GM21619 (cell line): Measurements from ENCODE around the gene SSH2.
"Not testable (repeated sequence)": the region's sequence is repeated elsewhere in the genome, so short reads cannot be mapped to it uniquely, and the experiment has no call there.

Experiments
- ATAC-seq: cut with Tn5 transposase; IDR thresholded peaks from one replicate; pipeline ENCODE4 v1.9.1; 2021; ENCODE audit not compliant: unreplicated experiment

The SSH2 gene

DNA sequence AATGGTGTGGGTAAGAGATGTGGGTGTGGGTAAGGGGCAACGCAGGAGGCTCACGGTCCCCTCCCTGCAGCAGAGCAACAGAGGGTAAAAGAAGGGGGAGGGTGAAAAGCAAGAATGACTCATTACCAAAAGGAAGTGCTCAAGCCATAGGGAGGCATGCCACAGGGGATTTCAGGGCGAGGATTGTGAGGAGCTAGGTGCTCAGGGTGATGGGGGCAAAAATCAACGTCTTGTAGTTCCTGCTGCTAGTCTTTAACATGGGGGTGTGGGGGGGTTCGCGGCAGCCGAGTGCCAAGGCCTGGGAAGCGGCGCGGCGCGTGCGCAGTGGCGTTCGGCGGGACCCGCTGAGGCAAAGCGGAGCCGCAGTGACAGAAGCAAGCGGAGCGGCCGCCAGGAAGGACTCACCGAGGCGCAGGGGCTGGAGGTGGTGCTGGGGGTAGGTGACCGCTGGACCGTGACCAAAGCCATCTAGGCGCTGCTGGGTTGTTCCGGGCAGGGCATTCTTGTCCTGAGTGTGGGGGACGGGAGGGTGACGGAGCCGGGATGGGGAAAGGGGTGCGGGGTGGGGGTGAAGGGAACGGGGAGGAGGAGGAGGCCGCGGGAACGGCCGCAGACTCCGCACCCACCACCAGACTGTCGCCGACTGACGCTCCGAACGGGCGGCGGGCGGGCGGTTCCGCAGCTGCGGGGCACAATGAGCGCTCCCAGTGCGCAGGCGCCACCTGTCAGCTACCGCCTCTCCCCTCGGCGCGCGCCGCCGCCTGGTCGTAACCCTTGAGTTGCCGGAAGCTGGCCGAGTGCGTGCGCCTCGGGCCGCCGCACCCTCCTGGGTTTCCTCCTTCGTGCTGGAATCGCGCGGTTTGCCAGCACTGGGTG is at the start of gene SSH2:
Gene SSH2 (minus strand): TSS at position 696 of the 876 bp plus-strand sequence. CDS start 228 bp downstream, at position 468.
- ATAC-seq, result peak; percentile 37

- no peak for ATAC-seq
Measured at GRCh38 chr17:29977836-29978235, 47.8 kb upstream of the SSH2 start.

- no peak for ATAC-seq
Measured at GRCh38 chr17:29973005-29973404, 43.0 kb upstream of the SSH2 start.

GRCh38 chr17:29972277-29972676 is 42.2 kb upstream of the SSH2 start:
- no peak for ATAC-seq

DNA sequence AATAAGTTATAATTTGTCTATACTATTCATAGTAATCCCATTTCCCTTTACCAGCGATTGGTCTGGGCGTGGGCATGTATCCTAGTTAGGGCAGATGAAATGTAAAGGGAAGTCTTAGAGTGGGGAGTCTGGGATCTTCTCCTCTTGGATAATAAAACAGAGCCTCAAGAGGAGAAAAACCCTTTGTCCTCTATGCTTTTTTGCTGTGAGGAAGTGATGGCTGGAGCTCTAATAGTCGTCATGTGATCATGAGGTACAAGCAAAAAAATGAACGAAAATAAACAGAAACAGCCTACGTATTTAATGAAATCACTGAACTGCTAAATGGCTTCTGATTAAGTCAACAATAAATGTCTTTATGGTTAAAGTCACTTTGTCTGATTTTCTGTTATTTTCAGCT is 38.2 kb upstream of the SSH2 start:
- no peak for ATAC-seq

DNA sequence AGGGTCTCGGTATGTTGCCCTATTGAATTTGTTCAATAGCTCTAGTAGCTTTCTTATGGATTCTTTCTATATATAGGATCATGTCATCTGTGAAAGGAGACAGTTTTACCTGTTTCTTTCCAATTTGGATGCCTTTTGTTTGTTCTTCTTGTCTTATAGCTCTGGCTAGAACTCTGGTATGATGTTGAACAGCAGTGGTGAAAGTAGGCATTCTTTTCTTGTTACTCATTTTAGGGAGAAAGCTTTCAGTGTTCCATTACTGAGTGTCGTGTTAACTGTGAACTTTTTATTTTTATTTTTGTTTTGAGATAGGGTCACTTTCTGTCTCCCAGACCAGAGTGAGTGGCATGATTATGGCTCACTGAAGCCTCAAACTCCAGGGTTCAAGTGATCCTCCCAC is 32.6 kb upstream of the SSH2 start:
- no peak for ATAC-seq

GRCh38 chr17:29959658-29960337 is 29.8 kb upstream of the SSH2 start:
- no peak for ATAC-seq

- ATAC-seq, result no peak
Measured at GRCh38 chr17:29958947-29959657, 29.1 kb upstream of the SSH2 start.

DNA sequence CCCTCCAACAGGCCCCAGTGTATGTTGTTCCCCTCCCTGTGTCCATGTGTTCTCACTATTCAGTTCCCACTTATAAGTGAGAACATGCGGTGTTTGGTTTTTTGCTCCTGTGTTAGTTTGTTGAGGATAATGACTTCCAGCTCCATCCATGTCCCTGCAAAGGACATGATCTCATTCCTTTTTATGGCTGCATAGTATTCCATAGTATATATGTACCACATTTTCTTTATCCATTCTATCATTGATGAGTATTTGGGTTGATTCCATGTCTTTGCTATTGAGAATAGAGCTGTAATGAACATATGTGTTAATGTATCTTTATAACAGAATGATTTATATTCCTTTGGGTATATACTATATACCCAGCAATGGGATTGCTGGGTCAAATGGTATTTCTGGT is 27.5 kb upstream of the SSH2 start:
- ATAC-seq, result not testable (repeated sequence)

DNA sequence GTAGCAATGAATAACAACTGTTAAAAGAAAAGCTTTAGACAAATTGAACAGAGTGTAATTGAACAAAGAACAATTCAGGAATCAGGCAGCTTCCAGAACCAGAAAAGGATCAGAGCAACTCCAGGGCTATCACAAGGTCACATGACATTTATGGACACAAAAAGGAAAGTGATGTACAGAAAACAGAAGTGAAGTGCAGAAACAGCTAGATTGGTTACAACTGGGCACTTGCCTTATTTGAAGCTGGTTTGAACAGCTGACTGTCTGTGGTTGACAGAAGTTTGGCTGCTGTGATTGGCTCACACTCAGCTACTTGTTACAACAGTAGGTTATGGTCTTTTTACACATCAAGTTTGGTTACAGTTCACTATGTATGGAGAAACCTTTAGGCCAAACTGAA is 26.2 kb upstream of the SSH2 start:
- no peak for ATAC-seq

DNA sequence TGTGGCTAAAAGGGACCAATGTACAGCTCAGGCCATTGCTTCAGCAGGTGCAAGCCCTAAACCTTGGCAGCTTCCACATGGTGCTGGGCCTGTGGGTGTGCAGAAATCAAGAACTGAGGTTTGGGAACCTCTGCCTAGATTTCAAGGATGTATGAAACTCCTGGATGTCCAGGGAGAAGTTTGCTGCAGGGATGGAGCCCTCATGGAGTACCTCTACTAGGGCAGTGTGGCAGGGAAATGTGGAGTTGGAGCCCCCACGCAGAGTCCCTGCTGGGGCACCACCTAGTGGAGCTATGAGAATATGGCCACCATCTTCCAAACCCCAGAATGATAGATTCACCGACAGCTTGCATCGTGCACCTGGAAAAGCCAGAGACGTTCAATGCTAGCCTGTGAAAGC is 24.4 kb upstream of the SSH2 start:
- no peak for ATAC-seq

- no peak for ATAC-seq
Measured at GRCh38 chr17:29949696-29950095, 19.7 kb upstream of the SSH2 start.

DNA sequence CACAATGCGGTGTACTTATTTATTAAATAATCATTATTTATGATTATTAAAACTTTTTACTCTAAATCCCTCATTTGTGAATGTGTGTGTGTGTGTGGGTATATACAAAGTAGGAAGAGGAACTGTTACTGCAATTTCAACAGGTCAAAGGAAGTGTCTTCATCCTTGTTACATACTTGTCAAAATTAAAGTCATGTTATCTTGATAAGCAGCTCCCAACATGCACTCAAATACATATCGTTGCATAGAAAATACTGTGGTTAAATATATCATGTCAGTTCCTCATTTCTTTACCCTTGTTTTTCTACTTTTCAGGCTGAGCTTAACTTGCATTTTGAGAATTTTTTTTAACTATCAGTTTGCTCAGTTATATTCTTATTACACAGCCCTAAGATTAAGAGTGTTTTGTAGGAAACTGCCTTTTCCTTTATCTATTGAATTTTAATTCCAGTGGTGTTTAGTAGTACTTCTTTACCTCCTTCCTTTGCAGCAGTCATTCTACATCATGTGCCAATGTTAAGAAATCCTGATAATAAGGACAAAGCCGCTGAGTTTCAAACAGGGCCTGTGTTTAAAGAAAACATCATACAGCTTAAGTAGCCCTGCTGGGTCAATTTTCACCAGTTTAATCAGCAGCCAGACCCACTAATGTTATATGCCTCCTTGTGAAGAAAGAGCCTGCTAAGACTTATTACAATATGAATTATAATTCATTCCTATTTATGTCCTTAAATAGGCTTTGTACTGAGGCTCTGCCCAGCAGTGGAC is 18.6 kb upstream of the SSH2 start:
- ATAC-seq, result no peak

DNA sequence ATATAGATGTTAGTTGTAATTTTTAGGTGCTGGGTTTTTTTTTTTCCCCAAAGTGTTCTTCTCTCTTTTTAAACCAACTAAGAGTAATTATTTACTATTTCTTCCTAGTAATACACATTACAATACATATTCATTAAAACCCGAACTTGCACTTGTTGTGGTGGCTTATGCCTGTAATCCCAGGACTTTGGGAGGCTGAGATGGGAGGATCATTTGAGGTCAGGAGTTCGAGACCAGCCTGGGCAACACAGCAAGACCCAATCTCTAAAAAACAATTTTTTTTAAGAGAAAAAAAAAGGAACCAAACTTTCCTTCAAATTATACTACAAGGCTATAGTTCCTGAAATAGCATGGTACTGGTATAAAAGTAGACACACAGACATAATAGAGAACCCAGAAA is 15.3 kb upstream of the SSH2 start:
- ATAC-seq, result no peak

- no peak for ATAC-seq
Measured at GRCh38 chr17:29941334-29941733, 11.3 kb upstream of the SSH2 start, which contains the start of gene EFCAB5. TSS of gene EFCAB5 (plus strand) at chr17:29941634. CDS start at chr17:29941797, 163 bp downstream.

- no peak for ATAC-seq
Measured at GRCh38 chr17:29936724-29937123, 6.7 kb upstream of the SSH2 start.

DNA sequence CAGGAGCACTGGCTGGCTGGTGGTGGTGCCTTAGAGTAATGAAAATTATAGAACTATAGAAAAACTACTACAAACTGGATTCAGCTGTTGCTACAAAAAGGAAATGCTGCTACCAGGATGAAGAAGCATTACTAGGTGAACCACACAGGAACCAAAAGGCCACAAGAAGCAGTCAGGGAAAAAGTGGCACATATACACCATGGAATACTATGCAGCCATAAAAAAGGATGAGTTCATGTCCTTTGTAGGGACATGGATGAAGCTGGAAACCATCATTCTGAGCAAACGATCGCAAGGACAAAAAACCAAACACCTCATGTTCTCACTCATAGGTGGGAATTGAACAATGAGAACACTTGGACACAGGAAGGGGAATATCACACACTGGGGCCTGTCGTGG is 5.9 kb upstream of the SSH2 start:
- ATAC-seq, result not testable (repeated sequence)

DNA sequence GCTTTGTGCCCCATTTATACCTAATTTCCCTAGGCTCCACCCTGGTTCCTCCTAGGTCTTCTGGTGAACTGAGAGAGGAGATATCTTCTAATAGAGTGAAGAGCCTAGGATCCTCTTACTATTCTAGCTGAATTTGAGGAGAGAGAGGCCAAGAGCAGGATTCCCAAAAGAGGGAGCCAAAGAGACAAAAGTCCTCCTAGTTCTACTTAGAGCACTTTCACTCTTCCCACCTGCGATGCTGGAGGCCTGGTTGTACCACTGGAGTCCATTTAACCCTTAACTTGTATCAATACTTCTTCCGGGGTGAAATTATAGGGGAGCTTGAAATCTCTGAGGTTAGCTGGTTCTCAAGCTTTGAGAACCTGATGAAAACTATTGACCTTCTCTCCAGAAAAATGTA is 3.4 kb upstream of the SSH2 start:
- no peak for ATAC-seq

GRCh38 chr17:29931231-29931932 is 1.4 kb upstream of the SSH2 start:
- ATAC-seq, result peak; percentile 69

GRCh38 chr17:29930409-29931010 is 482 bp upstream of the SSH2 start:
- no peak for ATAC-seq
